Mesenchymal stem cell (in vitro differentiated cells and primary cell): Measurements from ENCODE around the gene CDK14.
A peak's percentile ranks its signal among the peaks of the same experiment; 100 is the strongest.

Source experiments
- DNase-seq: peaks from one replicate; pipeline ENCODE4 v3.0.0-alpha.2; 2013
- H2AFZ ChIP-seq: one replicate; pipeline ENCODE4 v1.6.1; 2013; ENCODE audit warnings: low read depth, mild to moderate bottlenecking, control low read depth, inconsistent platforms, low read length, moderate library complexity
- H2AK5ac ChIP-seq: 2 replicates; pipeline ENCODE4 v1.6.1; 2013; ENCODE audit warnings: low read length, moderate library complexity, mild to moderate bottlenecking, inconsistent platforms; ENCODE audit not compliant: severe bottlenecking
- H2BK120ac ChIP-seq: one replicate; pipeline ENCODE4 v1.6.1; 2013; ENCODE audit warnings: low read depth, mild to moderate bottlenecking, inconsistent platforms, low read length, moderate library complexity
- H2BK12ac ChIP-seq, 2 experiments: one replicate each; pipeline ENCODE4 v1.6.1; 2013; ENCODE audit warnings: inconsistent platforms in 2 of 2, low read length in 2 of 2, mild to moderate bottlenecking in 2 of 2, moderate library complexity in 2 of 2, control low read depth in 1 of 2
- H2BK15ac ChIP-seq: one replicate; pipeline ENCODE4 v1.6.1; 2013; ENCODE audit warnings: mild to moderate bottlenecking, low read depth, inconsistent platforms; ENCODE audit not compliant: poor library complexity, severe bottlenecking
- H2BK5ac ChIP-seq: 2 replicates; pipeline ENCODE4 v1.6.1; 2013; ENCODE audit warnings: low read depth, mild to moderate bottlenecking, low read length, control low read depth, inconsistent platforms; ENCODE audit not compliant: poor library complexity, severe bottlenecking
- H3K14ac ChIP-seq, 2 experiments: one replicate each; pipeline ENCODE4 v1.6.1; 2013; ENCODE audit warnings: inconsistent platforms in 2 of 2, low read length in 2 of 2, control low read depth in 1 of 2, mild to moderate bottlenecking in 1 of 2, moderate library complexity in 1 of 2
- H3K18ac ChIP-seq, 2 experiments: one replicate each; pipeline ENCODE4 v1.6.1; 2013; ENCODE audit warnings: inconsistent platforms in 2 of 2, low read length in 2 of 2, control low read depth in 1 of 2, low read depth in 1 of 2, mild to moderate bottlenecking in 1 of 2
- H3K23ac ChIP-seq, 2 experiments: one replicate each; pipeline ENCODE4 v1.6.1; 2013; ENCODE audit warnings: inconsistent platforms in 2 of 2, low read length in 2 of 2, mild to moderate bottlenecking in 2 of 2, moderate library complexity in 2 of 2, control low read depth in 1 of 2
- H3K27ac ChIP-seq: 2 replicates; pipeline ENCODE4 v1.5.1; 2013; ENCODE audit warnings: mild to moderate bottlenecking, moderate library complexity, low read length, control low read depth, inconsistent platforms; ENCODE audit not compliant: poor library complexity, severe bottlenecking
- H3K27me3 ChIP-seq, 2 experiments: 2 replicates each; pipeline versions ENCODE4 v1.6.1 to v1.7.0; 2013; ENCODE audit warnings: low read length in 2 of 2, mild to moderate bottlenecking in 2 of 2, moderate library complexity in 2 of 2, control low read depth in 1 of 2, inconsistent platforms in 1 of 2; ENCODE audit not compliant: control insufficient read depth in 1 of 2, insufficient read depth in 1 of 2
- H3K36me3 ChIP-seq, 2 experiments: 2 replicates each; pipeline versions ENCODE4 v1.6.1 to v1.7.0; 2013; ENCODE audit warnings: low read length in 2 of 2, control low read depth in 1 of 2, inconsistent platforms in 1 of 2, low read depth in 1 of 2, mild to moderate bottlenecking in 1 of 2; ENCODE audit not compliant: insufficient read depth in 2 of 2, control insufficient read depth in 1 of 2
- H3K4ac ChIP-seq, 2 experiments: one replicate each; pipeline ENCODE4 v1.6.1; 2013; ENCODE audit warnings: inconsistent platforms in 2 of 2, low read length in 2 of 2, mild to moderate bottlenecking in 2 of 2, moderate library complexity in 2 of 2, control low read depth in 1 of 2, low read depth in 1 of 2
- H3K4me1 ChIP-seq: 2 replicates; pipeline ENCODE4 v1.6.1; 2013; ENCODE audit warnings: low read depth, low read length, control low read depth; ENCODE audit not compliant: control insufficient read depth, insufficient read depth
- H3K4me2 ChIP-seq: 2 replicates; pipeline ENCODE4 v1.6.1; 2013; ENCODE audit warnings: low read length, mild to moderate bottlenecking, inconsistent platforms; ENCODE audit not compliant: poor library complexity, severe bottlenecking
- H3K4me3 ChIP-seq, 2 experiments: 2 replicates each; pipeline versions ENCODE4 v1.5.1 to v1.7.0; 2013; ENCODE audit warnings: low read length in 2 of 2, mild to moderate bottlenecking in 2 of 2, control low read depth in 1 of 2, low read depth in 1 of 2; ENCODE audit not compliant: insufficient read depth in 1 of 2
- H3K79me1 ChIP-seq: replicated peaks from 2 replicates; pipeline ENCODE4 v1.6.1; 2013; ENCODE audit warnings: mild to moderate bottlenecking, control low read depth, low read length, inconsistent platforms; ENCODE audit not compliant: poor library complexity, severe bottlenecking
- H3K9ac ChIP-seq: 2 replicates; pipeline ENCODE4 v1.7.0; 2013; ENCODE audit warnings: mild to moderate bottlenecking, low read length, moderate library complexity
- H3K9me3 ChIP-seq: 2 replicates; pipeline ENCODE4 v1.7.0; 2013; ENCODE audit warnings: mild to moderate bottlenecking, low read length; ENCODE audit not compliant: control insufficient read depth
- H4K8ac ChIP-seq: one replicate; pipeline ENCODE4 v1.6.1; 2013; ENCODE audit warnings: inconsistent platforms, mild to moderate bottlenecking, low read length, moderate library complexity
- H4K91ac ChIP-seq: one replicate; pipeline ENCODE4 v1.6.1; 2013; ENCODE audit warnings: mild to moderate bottlenecking, low read length, inconsistent platforms
- WGBS: methylation state at CpG from one replicate; pipeline ENCODE4 v1.1.7; 2013; ENCODE audit warnings: mixed read lengths; 5-methylcytosine and 5-hydroxymethylcytosine counted together

The CDK14 gene

DNA sequence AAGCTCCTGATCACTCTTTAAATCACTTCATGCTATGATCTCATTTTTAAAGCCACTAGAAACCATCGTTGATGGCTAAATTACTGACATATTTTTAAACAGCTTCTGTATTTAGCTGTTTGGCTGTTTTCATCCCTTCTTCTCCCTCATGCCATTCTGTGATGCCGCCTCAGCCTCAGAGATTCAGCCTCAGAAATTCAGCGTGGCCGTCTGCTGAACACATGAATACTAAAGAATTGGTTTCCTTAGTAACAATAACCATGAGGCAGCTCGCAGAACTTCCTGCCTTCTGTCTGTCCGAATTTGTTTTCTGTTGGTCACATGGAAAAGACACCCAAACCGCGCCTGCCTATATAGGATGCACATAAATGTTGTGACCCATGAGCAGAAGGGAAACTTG lies 637.1 kb downstream of the CDK14 start:
- WGBS, result 86% methylated on average over 8 of the region's 8 CpGs
- H3K4me2 ChIP-seq, result no peak overlapping the region
- H2BK12ac ChIP-seq, result no peak overlapping the region

DNA sequence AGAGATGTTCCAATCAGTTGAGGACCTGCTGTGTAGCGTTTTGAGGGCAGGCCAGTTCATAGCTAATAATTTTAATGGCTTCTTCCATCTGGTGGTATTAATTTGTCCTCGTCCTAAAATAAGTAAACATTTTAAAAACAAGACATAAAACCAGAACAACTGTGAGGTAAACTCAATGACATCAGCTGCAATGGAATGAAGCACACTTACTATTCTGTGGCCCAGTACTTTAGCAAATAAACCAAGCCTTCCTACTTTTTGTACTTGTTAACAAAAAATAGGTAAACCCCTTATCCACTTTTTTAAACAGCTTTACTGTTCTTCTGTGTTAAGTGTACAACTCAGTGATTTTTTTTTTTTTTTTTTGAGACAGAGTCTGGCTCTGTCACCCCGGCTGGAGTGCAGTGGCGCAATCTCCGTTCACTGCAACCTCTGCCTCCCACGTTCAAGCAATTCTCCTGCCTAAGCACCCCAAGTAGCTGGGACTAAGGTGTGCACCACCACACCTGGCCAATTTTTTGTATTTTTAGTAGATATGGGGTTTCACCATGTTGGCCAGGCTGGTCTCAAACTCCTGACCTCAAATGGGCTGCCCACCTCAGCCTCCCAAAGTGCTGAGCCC lies 639.2 kb downstream of the CDK14 start:
- Histone ChIP-seq H3K9ac (no peak overlapping the region), H4K8ac (no peak overlapping the region), H3K4me1 (peaks cover 11% of the 10 kb centered on the region), H3K27me3 (no peaks in the 10 kb centered on the region), H4K91ac (no peak overlapping the region), H2AK5ac (no peak overlapping the region), H2BK15ac (no peak overlapping the region), H3K79me1 (no peaks in the 10 kb centered on the region), H3K18ac (no peak overlapping the region), H3K4me3 (no peak overlapping the region), H3K9me3 (no peaks in the 10 kb centered on the region), H3K23ac (no peak overlapping the region), H2AFZ (no peak overlapping the region), H3K4me2 (no peak overlapping the region), H2BK120ac (no peak overlapping the region), H3K4ac (no peak overlapping the region), H2BK12ac (no peak overlapping the region), H2BK5ac (no peak overlapping the region), H3K27ac (no peak overlapping the region), H3K14ac (no peak overlapping the region), H3K36me3 (no peaks in the 10 kb centered on the region)
- 86% methylated on average over 5 of the region's 6 CpGs for WGBS
- no peak for DNase-seq

More for the DNA sequence above, 637.1 kb downstream of the CDK14 start:
- Histone ChIP-seq H2AK5ac (no peak overlapping the region), H3K18ac (no peak overlapping the region), H4K91ac (no peak overlapping the region), H2BK5ac (no peak overlapping the region), H2BK120ac (no peak overlapping the region), H3K14ac (no peak overlapping the region), H2BK15ac (no peak overlapping the region), H3K79me1 (no peaks in the 10 kb centered on the region), H4K8ac (no peak overlapping the region), H3K27ac (no peak overlapping the region), H3K9ac (no peak overlapping the region), H3K9me3 (no peaks in the 10 kb centered on the region), H3K4ac (no peak overlapping the region), H3K4me3 (no peak overlapping the region), H3K4me1 (peaks cover 1% of the 10 kb centered on the region), H3K36me3 (no peaks in the 10 kb centered on the region), H3K27me3 (no peaks in the 10 kb centered on the region), H3K23ac (no peak overlapping the region), H2AFZ (no peak overlapping the region)
- DNase-seq, result no peak

DNA sequence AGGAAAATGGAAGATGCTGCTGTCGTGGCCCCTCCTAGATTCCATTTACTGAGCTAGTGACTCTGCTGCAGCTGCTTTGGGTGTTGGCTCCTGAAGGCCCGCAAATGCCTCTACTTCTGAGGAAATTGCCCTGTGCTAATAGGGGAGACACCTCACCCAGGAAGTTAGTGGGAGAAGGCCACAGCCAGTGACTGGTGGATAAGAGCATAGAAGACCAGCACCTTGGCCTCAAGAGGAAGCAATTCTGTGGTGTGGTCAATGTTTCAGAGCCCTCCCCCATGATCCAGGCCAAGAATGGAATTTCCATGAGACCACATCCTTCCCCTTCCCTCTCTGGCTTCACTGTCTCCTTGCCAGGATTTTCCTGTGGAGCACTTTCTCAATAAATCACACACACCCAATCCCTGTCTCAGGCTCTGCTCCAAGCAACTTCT lies 643.1 kb downstream of the CDK14 start:
- no peak overlapping the region for H3K14ac ChIP-seq
- 34% methylated on average over 2 of the region's 2 CpGs for whole genome bisulfite sequencing
- no peak overlapping the region for H2BK5ac ChIP-seq
- no peak overlapping the region for H2AK5ac ChIP-seq
- peak; percentile 88 for DNase-seq
- H3K9me3 ChIP-seq, result no peaks in the 10 kb centered on the region
- no peaks in the 10 kb centered on the region for H3K79me1 ChIP-seq
- H3K36me3 ChIP-seq, result no peaks in the 10 kb centered on the region
- H2BK120ac ChIP-seq, result no peak overlapping the region
- H3K4me1 ChIP-seq, result peaks cover 16% of the 10 kb centered on the region
- no peak overlapping the region for H3K23ac ChIP-seq
- no peak overlapping the region for H2AFZ ChIP-seq
- H3K18ac ChIP-seq, result peak overlapping the region in 1 of 2 experiments; percentile 44
- H2BK15ac ChIP-seq, result no peak overlapping the region
- no peak overlapping the region for H3K4me3 ChIP-seq
- no peak overlapping the region for H3K4me2 ChIP-seq
- H2BK12ac ChIP-seq, result peak overlapping the region in 1 of 2 experiments; percentile 65
- peak overlapping the region; percentile 70 for H3K9ac ChIP-seq
- no peak overlapping the region for H4K91ac ChIP-seq
- peak overlapping the region; percentile 10 for H4K8ac ChIP-seq
- peak overlapping the region; percentile 72 for H3K27ac ChIP-seq
- no peak overlapping the region for H3K4ac ChIP-seq
- no peaks in the 10 kb centered on the region for H3K27me3 ChIP-seq

DNA sequence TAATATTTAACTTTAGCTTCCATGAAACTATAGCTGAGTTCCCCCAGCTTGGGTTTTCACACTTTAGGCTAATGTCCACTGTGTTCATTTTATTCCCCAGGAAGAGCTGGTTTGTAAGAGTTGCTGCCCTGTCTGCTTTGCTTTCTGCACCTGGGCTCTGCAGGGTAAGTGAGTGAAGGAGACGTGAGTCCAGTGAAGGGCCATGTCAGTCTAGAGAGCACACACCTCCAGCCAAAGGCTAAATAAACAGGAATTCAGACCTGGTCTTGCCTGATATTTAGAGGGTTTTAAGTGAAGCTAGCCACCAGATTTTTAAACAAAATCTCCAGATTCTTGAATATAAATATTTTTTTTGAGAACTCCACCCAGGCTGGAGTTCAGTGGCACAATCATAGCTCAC lies 643.7 kb downstream of the CDK14 start:
- WGBS, result no CpG with 5 or more reads among the region's 1 CpG

More for the DNA sequence above, 643.7 kb downstream of the CDK14 start:
- Histone ChIP-seq H3K79me1 (no peaks in the 10 kb centered on the region), H3K9me3 (no peaks in the 10 kb centered on the region), H2BK15ac (no peak overlapping the region), H2BK5ac (no peak overlapping the region), H3K4me1 (peaks cover 16% of the 10 kb centered on the region), H2BK12ac (peak overlapping the region in 1 of 2 experiments; percentile 47), H3K18ac (peak overlapping the region; percentile 52 to 64), H3K4ac (peak overlapping the region in 1 of 2 experiments; percentile 68), H3K27me3 (no peaks in the 10 kb centered on the region), H2AK5ac (peak overlapping the region; percentile 66), H3K4me2 (no peak overlapping the region), H3K4me3 (no peak overlapping the region), H3K23ac (no peak overlapping the region), H2AFZ (no peak overlapping the region), H3K14ac (no peak overlapping the region), H3K36me3 (no peaks in the 10 kb centered on the region), H4K8ac (peak overlapping the region; percentile 39), H3K9ac (peak overlapping the region; percentile 70), H3K27ac (peak overlapping the region; percentile 95), H2BK120ac (no peak overlapping the region), H4K91ac (no peak overlapping the region)
- no peak for DNase-seq
